Airway epithelial cell (primary cell): ENCODE measurements around the gene LBHD1. TPM values are rescaled to one million over a fixed set of nuclear protein-coding genes. Genes with fewer than 3 reads are reported as not detected.

Source experiments
- total RNA-seq: library from RNA; depleted of rRNA; stranded (reverse); fragments of >200 nt; gene quantifications from 2 replicates; pipeline ENCODE4 v1.2.3, GENCODE V29; 2015

The LBHD1 gene
- total RNA-seq = 2.3 and 5.2 TPM in 2 replicates

DNA sequence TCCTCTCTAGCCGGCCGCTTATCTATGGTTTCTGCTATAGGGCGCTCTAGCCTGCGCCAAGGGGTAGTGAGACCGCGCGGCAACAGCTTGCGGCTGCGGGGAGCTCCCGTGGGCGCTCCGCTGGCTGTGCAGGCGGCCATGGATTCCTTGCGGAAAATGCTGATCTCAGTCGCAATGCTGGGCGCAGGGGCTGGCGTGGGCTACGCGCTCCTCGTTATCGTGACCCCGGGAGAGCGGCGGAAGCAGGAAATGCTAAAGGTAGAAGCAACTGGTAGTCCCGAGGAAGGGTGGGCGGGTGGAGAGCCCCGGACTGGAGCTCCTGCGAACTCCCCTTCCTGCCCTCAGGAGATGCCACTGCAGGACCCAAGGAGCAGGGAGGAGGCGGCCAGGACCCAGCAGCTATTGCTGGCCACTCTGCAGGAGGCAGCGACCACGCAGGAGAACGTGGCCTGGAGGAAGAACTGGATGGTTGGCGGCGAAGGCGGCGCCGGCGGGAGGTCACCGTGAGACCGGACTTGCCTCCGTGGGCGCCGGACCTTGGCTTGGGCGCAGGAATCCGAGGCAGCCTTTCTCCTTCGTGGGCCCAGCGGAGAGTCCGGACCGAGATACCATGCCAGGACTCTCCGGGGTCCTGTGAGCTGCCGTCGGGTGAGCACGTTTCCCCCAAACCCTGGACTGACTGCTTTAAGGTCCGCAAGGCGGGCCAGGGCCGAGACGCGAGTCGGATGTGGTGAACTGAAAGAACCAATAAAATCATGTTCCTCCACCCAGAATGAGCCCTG lies at the start of gene LBHD1, which contains the start of gene UQCC3:
LBHD1 (minus strand) TSS at position 660 of the 782 bp plus-strand sequence. CDS start 2,236 bp downstream, outside the sequence.
UQCC3 (plus strand) TSS at position 66 of the 782 bp plus-strand sequence; CDS start at position 139, 73 bp downstream.

GRCh38 chr11:62707277-62707861 lies 35.3 kb upstream of the LBHD1 start, which contains the start of the genes BSCL2 and GNG3:
BSCL2 (minus strand) TSS chr11:62707424; CDS start chr11:62707195, 229 bp downstream.
GNG3 (plus strand) TSS chr11:62707676; CDS start chr11:62708296, 620 bp downstream.

GRCh38 chr11:62689421-62690183 lies 17.5 kb upstream of the LBHD1 start, which contains the start of gene LRRN4CL:
LRRN4CL (minus strand) TSS chr11:62689530; CDS start chr11:62688508, 1,022 bp downstream.

GRCh38 chr11:62678770-62679696 lies 7.0 kb upstream of the LBHD1 start, which contains the start of gene UBXN1:
UBXN1 (minus strand) TSS chr11:62679073; CDS start chr11:62678923, 150 bp downstream.

GRCh38 chr11:62665075-62665598 lies 6.9 kb downstream of the LBHD1 start, which contains the start of the genes C11orf98 and CSKMT:
C11orf98 (minus strand) TSS chr11:62665210; CDS start chr11:62665169, 41 bp downstream.
CSKMT (plus strand) TSS chr11:62665312; CDS start chr11:62665880, 568 bp downstream.

GRCh38 chr11:62645946-62646824 lies 25.9 kb downstream of the LBHD1 start, which contains the start of gene GANAB:
GANAB (minus strand) TSS chr11:62646613; CDS start chr11:62646599, 14 bp downstream.

DNA sequence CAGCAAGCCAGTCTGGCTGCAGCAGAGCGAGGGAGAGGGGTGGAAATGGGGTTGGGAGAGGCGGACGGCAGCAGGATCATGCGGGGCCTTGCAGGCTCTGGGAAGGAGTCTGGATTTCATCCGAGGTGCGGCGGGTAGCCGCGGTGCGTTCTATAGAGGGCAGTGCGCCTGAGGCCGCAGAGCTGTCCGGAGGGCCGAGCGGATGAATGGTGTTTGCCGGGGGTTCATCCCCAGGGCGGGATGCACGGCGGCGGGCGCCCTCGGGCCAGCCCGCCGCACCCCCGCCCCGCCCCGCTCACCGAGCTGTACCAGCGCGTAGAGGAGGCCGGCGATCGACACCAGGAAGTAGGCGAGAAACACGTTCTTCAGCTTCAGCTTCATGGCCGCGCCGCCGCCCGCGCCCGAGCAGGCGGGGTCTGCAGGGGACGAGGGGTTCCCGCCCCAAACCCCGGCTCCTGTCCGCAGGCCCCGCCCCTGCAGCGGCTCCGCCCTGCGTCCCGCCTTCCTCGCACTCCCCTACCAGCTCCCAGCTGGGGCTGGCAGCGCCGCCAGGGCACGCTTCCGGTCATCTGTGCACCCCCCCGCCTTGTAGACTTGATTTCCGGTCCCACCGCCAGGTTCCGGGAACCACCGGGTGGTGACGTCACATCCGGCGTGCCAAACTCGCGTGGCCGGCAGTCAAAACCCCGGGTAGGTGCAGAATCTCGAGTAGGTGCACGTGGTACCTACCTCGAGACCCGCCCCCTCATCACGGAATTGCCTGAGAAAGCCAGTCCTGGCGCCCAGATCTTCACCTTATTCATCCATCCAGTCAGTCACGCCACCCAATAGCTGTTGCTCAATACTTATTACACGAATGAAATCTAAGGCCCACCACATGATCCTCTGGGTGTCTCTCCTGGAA lies 50.2 kb downstream of the LBHD1 start, which contains the start of gene B3GAT3:
B3GAT3 (minus strand) TSS at position 420 of the 904 bp plus-strand sequence; CDS start at position 381, 39 bp downstream.

Other genes starting within 250 kb of the LBHD1 start
- 386 and 487 TPM in 2 replicates for gene AHNAK, start 125.5 kb downstream of the LBHD1 start, total RNA-seq
- 2,164 and 2,188 TPM in 2 replicates for gene EEF1G, start 98.4 kb downstream of the LBHD1 start, total RNA-seq
- 10.3 and 12.6 TPM in 2 replicates for gene TUT1, start 80.7 kb downstream of the LBHD1 start, total RNA-seq
- 126 and 159 TPM in 2 replicates for gene MTA2, start 70.4 kb downstream of the LBHD1 start, total RNA-seq
- gene EML3, start 59.5 kb downstream of the LBHD1 start, total RNA-seq = 20.8 and 25.4 TPM in 2 replicates
- gene ROM1, start 59.0 kb downstream of the LBHD1 start, total RNA-seq = 1.7 and 3.5 TPM in 2 replicates
- 30.2 and 30.4 TPM in 2 replicates for gene B3GAT3, start 50.3 kb downstream of the LBHD1 start, total RNA-seq
- 146 and 160 TPM in 2 replicates for gene GANAB, start 25.7 kb downstream of the LBHD1 start, total RNA-seq
- gene INTS5, start 19.0 kb downstream of the LBHD1 start, total RNA-seq = 30.6 and 31.7 TPM in 2 replicates
- 85.8 and 91.6 TPM in 2 replicates for gene C11orf98, start 7.1 kb downstream of the LBHD1 start, total RNA-seq
- 9.3 and 14.3 TPM in 2 replicates for gene CSKMT, start 7.0 kb downstream of the LBHD1 start, total RNA-seq
- 18.9 and 26.7 TPM in 2 replicates for gene UQCC3, start 594 bp downstream of the LBHD1 start, total RNA-seq
- gene UBXN1, start 6.8 kb upstream of the LBHD1 start, total RNA-seq = 122 and 144 TPM in 2 replicates
- gene LRRN4CL, start 17.3 kb upstream of the LBHD1 start, total RNA-seq = 0.09 and 0.28 TPM in 2 replicates
- gene BSCL2, start 35.2 kb upstream of the LBHD1 start, total RNA-seq = 59.5 and 69.4 TPM in 2 replicates
- not detected in 2 replicates for gene GNG3, start 35.4 kb upstream of the LBHD1 start, total RNA-seq
- gene HNRNPUL2, start 55.2 kb upstream of the LBHD1 start, total RNA-seq = 9.7 and 12.8 TPM in 2 replicates
- 10.0 and 17.7 TPM in 2 replicates for gene TTC9C, start 56.2 kb upstream of the LBHD1 start, total RNA-seq
- 4.2 and 10.2 TPM in 2 replicates for gene ZBTB3, start 81.9 kb upstream of the LBHD1 start, total RNA-seq
- 115 and 116 TPM in 2 replicates for gene POLR2G, start 89.3 kb upstream of the LBHD1 start, total RNA-seq
- gene TAF6L, start 99.1 kb upstream of the LBHD1 start, total RNA-seq = 18.2 and 18.3 TPM in 2 replicates
- gene TMEM179B, start 115.1 kb upstream of the LBHD1 start, total RNA-seq = 56.6 and 63.5 TPM in 2 replicates
- 23.5 and 27.9 TPM in 2 replicates for gene TMEM223, start 119.7 kb upstream of the LBHD1 start, total RNA-seq
- 33.6 and 34.0 TPM in 2 replicates for gene NXF1, start 133.2 kb upstream of the LBHD1 start, total RNA-seq
- 18.2 and 25.3 TPM in 2 replicates for gene STX5, start 159.8 kb upstream of the LBHD1 start, total RNA-seq
- not detected in 2 replicates for gene TEX54, start 160.6 kb upstream of the LBHD1 start, total RNA-seq
- gene WDR74, start 167.3 kb upstream of the LBHD1 start, total RNA-seq = 67.6 and 70.5 TPM in 2 replicates
- gene SLC3A2, start 208.6 kb upstream of the LBHD1 start, total RNA-seq = 327 and 333 TPM in 2 replicates
- gene CHRM1, start 249.1 kb upstream of the LBHD1 start, total RNA-seq = not detected in 2 replicates